Fibroblast of skin of right quadriceps (primary cell): ENCODE measurements around the gene RNF183.
"Not testable (repeated sequence)": the region's sequence is repeated elsewhere in the genome, so short reads cannot be mapped to it uniquely, and the experiment has no call there.

ENCODE experiments used
- DNase-seq: peaks from one replicate; pipeline ENCODE4 v3.0.0-alpha.2; 2013

The RNF183 gene

GRCh38 chr9:113269871-113270270 lies 33.3 kb downstream of the RNF183 start:
- DNase-seq: no peak

GRCh38 chr9:113269355-113269754 lies 33.8 kb downstream of the RNF183 start:
- DNase-seq: no peak

- no peak for DNase-seq
Measured at GRCh38 chr9:113267911-113268566, 35.1 kb downstream of the RNF183 start.

GRCh38 chr9:113266174-113266573 lies 37.0 kb downstream of the RNF183 start:
- DNase-seq: no peak

DNA sequence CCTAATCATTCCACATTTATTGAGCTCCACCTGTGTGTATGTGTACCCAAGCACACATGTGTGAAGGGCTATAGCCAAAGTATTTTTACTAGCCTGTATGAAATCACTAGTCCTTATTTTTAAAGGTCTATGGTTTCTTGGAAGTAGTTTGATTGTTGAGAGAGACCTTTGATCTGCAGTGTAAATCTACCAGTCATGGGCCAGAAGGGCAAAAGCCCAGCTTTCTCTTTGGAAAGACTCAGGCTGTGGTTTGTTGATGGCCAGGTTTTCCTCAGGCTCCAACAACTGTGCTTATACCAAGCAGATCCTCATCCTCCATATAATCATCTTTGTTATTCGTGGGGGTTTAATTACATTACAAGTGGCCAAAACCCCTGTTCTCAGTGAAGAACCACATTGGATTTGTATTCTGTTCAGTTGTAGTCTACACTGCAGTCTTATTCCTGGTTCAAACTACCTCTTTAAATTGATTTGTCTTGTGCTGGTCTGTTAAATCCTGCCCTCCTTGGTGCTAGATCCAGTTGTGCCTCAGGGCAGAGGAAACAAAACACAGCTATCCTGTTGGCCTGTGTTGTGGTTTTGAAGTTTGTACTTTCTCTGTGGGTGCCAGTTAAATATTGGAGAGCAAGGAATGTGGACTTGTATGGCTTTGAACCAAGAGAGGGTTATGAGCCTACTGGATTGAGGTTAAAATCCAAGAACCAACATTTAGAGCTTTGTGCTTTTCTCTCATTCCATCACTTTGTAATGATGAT lies 41.1 kb downstream of the RNF183 start:
- no peak for DNase-seq

- no peak for DNase-seq
Measured at GRCh38 chr9:113258282-113258681, 44.9 kb downstream of the RNF183 start.

- no peak for DNase-seq
Measured at GRCh38 chr9:113257863-113258262, 45.3 kb downstream of the RNF183 start.

- DNase-seq: no peak
Measured at GRCh38 chr9:113255438-113255837, 47.7 kb downstream of the RNF183 start.

- no peak for DNase-seq
Measured at GRCh38 chr9:113254991-113255390, 48.2 kb downstream of the RNF183 start.

GRCh38 chr9:113250807-113251206 lies 52.4 kb downstream of the RNF183 start:
- DNase-seq: no peak

DNA sequence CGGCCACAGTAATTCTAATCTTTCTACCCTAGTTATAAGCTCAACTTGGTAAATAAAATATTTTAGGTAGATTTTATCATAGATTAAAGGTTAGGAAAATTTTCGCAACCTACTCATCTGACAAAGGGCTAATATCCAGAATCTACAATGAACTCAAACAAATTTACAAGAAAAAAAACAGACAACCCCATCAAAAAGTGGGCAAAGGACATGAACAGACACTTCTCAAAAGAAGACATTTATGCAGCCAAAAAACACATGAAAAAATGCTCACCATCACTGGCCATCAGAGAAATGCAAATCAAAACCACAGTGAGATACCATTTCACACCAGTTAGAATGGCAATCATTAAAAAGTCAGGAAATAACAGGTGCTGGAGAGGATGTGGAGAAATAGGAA lies 53.5 kb downstream of the RNF183 start:
- DNase-seq: not testable (repeated sequence)

GRCh38 chr9:113247640-113248039 lies 55.5 kb downstream of the RNF183 start:
- no peak for DNase-seq
